Thyroid gland (tissue), 4 donors: ENCODE results near the gene PLD3. TPM values are rescaled to one million over a fixed set of nuclear protein-coding genes. Genes with fewer than 3 reads are reported as not detected.

Source experiments
- DNase-seq, 2 donors: peaks; one replicate each; pipeline ENCODE4 v3.0.0-alpha.2; 2019
- H3K27ac ChIP-seq, 3 donors: fragments of 200-600 bp; sonication (generic); 1 replicate in 2 of 3; 2 replicates in 1 of 3; pipeline ENCODE4 v1.5.1; 2016 to 2019; ENCODE audit warnings: mild to moderate bottlenecking in 1 of 3, moderate library complexity in 1 of 3
- H3K27me3 ChIP-seq: fragments of 200-600 bp; sonication (generic); one replicate; pipeline ENCODE4 v1.5.1; 2019
- H3K36me3 ChIP-seq, 2 donors: fragments of 200-600 bp; sonication (generic); one replicate each; pipeline ENCODE4 v1.5.1; 2016 to 2019
- H3K4me1 ChIP-seq, 2 donors: fragments of 200-600 bp; sonication (generic); one replicate each; pipeline ENCODE4 v1.5.1; 2017 to 2019
- H3K4me3 ChIP-seq, 3 donors: fragments of 200-600 bp; sonication (generic); replicated peaks in 1 of 3; 1 replicate in 2 of 3; 2 replicates in 1 of 3; pipeline ENCODE4 v1.5.1; 2016; ENCODE audit warnings: mild to moderate bottlenecking in 1 of 3
- H3K9me3 ChIP-seq: fragments of 200-600 bp; sonication (generic); one replicate; pipeline ENCODE4 v1.5.1; 2017
- POLR2A ChIP-seq, 2 donors: fragments of 450-650 bp; IDR thresholded peaks; one replicate each; pipeline ENCODE4 v1.6.1; 2017; ENCODE audit warnings: antibody characterized with exemption in 2 of 2, mild to moderate bottlenecking in 2 of 2, moderate library complexity in 1 of 2
- WGBS, 2 donors: methylation state at CpG; one replicate each; pipeline ENCODE4 v1.1.5; 2017; 5-methylcytosine and 5-hydroxymethylcytosine counted together
- intact Hi-C: fragments of 100-400 bp; cut with DNase I; formaldehyde crosslinking; loops from one replicate; pipeline ENCODE4 v1.15.1; 2023
- total RNA-seq, 4 donors: library from RNA; depleted of rRNA; stranded (reverse); fragments of >200 nt; gene quantifications; one replicate each; pipeline ENCODE4 v1.2.3, GENCODE V29; 2016
- TF ChIP-seq, protein P1 (sequence below), 6 experiments: fragments of 200-600 bp in 3 of 6; fragments of 450-650 bp in 3 of 6; sonication (generic) in 3 of 6; IDR thresholded peaks; one replicate each; pipeline ENCODE4 v1.5.1; 2016 to 2019; ENCODE audit warnings: antibody characterized with exemption in 6 of 6, mild to moderate bottlenecking in 2 of 6, inconsistent platforms in 1 of 6, moderate library complexity in 1 of 6

The PLD3 gene, protein sequence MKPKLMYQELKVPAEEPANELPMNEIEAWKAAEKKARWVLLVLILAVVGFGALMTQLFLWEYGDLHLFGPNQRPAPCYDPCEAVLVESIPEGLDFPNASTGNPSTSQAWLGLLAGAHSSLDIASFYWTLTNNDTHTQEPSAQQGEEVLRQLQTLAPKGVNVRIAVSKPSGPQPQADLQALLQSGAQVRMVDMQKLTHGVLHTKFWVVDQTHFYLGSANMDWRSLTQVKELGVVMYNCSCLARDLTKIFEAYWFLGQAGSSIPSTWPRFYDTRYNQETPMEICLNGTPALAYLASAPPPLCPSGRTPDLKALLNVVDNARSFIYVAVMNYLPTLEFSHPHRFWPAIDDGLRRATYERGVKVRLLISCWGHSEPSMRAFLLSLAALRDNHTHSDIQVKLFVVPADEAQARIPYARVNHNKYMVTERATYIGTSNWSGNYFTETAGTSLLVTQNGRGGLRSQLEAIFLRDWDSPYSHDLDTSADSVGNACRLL
- 100 to 1,000 TPM; 151 to 258 (median 244) TPM for total RNA-seq

DNA sequence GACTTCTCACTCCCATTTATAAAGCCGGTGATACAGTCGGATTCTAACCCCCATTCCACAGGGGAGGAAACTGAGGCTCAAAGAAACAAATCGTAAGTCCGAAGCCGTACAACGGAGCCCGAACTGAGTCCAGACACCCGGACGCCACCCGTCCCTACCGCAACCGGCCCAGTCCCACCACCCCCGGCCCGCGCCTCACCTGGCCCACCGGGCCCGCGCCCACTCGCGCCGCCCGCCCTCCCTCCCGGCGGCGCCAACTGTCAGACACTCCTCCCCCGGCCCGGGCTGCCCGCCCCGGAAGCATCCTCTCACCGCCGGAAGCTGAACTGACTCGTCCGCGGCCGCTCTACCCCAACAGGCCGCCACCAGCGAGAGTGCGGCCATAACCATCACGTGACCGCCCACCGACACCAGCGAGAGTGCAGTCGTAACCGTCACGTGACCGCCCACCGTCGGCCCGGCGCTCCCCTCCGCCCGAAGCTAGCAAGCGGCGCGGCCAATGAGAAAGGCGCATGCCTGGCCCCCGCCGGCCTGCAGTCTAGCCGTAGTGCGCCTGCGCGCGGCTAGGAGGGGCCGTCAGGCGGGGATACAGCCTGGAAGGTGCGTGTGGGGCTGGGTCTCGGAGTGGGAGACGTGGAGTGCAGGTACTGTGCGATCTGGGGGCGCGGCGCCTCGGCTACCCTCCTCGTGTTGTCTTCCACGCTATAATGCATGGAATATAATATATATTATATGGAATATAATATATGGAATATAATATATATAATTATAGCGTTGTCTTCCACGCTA lies at the start of gene PLD3, which contains the start of gene C19orf47:
PLD3 (plus strand) TSS at position 571 of the 789 bp plus-strand sequence. CDS start 17,789 bp downstream, outside the sequence.
C19orf47 (minus strand) TSS at position 273 of the 789 bp plus-strand sequence. CDS start 6,540 bp downstream, outside the sequence.
- peak within 1 kb of the TSS; percentile 32 to 70 (median 38) for H3K27ac ChIP-seq
- 0% methylated on average over 17 to 34 of the region's 77 CpGs for WGBS, 2 donors
- H3K9me3 ChIP-seq = no peaks in the 10 kb centered on the region
- TF ChIP-seq, protein P1, sequence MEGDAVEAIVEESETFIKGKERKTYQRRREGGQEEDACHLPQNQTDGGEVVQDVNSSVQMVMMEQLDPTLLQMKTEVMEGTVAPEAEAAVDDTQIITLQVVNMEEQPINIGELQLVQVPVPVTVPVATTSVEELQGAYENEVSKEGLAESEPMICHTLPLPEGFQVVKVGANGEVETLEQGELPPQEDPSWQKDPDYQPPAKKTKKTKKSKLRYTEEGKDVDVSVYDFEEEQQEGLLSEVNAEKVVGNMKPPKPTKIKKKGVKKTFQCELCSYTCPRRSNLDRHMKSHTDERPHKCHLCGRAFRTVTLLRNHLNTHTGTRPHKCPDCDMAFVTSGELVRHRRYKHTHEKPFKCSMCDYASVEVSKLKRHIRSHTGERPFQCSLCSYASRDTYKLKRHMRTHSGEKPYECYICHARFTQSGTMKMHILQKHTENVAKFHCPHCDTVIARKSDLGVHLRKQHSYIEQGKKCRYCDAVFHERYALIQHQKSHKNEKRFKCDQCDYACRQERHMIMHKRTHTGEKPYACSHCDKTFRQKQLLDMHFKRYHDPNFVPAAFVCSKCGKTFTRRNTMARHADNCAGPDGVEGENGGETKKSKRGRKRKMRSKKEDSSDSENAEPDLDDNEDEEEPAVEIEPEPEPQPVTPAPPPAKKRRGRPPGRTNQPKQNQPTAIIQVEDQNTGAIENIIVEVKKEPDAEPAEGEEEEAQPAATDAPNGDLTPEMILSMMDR (IDR thresholded peaks at IDR 0.05) = peak in 1 of 6 experiments; percentile 42
- TF ChIP-seq POLR2A (IDR thresholded peaks at IDR 0.05) = peak in 1 of 2 donors; percentile 83
- H3K27me3 ChIP-seq = no peaks in the 10 kb centered on the region
- peak within 1 kb of the TSS; percentile 48 to 80 (median 63) for H3K4me3 ChIP-seq
- intact Hi-C loops = loop anchor here (10.0 kb wide), 1 partner anchor 96 kb away; the partner anchor contains the start of gene SERTAD3
- DNase-seq = peak; percentile 100
- no peaks in the 10 kb centered on the region for H3K36me3 ChIP-seq
- peaks cover 9 to 17% of the 10 kb centered on the region in 2 donors for H3K4me1 ChIP-seq

DNA sequence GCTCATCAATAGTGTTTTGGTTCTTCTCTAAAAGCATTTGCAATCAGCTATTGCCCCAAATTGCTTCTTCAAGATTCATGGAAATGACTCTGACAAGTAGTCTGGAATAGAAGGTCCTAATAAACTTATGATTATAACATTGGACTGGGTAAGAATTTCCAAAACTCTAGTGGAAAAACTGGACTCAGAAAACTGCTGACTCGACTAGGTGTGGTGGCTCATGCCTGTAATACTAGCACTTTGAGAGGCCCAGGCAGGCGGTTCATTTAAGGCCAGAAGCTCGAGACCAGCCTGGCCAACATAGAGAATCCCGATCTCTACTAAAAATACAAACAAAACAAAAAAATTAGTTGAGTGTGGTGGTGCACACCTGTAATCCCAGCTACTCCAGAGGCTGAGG lies 47.8 kb upstream of the PLD3 start:
- H3K4me3 ChIP-seq = no peak overlapping the region
- no peaks in the 10 kb centered on the region for H3K36me3 ChIP-seq
- H3K4me1 ChIP-seq = no peaks in the 10 kb centered on the region
- no peak for DNase-seq
- no peaks in the 10 kb centered on the region for H3K27me3 ChIP-seq
- intact Hi-C loops = no loop called here
- H3K27ac ChIP-seq = no peak overlapping the region
- TF ChIP-seq POLR2A (IDR thresholded peaks at IDR 0.05) = no peak
- TF ChIP-seq, protein P1 (IDR thresholded peaks at IDR 0.05) = no peak
- no peaks in the 10 kb centered on the region for H3K9me3 ChIP-seq
- WGBS, 2 donors = 90 to 92% methylated on average over 4 of the region's 4 CpGs

DNA sequence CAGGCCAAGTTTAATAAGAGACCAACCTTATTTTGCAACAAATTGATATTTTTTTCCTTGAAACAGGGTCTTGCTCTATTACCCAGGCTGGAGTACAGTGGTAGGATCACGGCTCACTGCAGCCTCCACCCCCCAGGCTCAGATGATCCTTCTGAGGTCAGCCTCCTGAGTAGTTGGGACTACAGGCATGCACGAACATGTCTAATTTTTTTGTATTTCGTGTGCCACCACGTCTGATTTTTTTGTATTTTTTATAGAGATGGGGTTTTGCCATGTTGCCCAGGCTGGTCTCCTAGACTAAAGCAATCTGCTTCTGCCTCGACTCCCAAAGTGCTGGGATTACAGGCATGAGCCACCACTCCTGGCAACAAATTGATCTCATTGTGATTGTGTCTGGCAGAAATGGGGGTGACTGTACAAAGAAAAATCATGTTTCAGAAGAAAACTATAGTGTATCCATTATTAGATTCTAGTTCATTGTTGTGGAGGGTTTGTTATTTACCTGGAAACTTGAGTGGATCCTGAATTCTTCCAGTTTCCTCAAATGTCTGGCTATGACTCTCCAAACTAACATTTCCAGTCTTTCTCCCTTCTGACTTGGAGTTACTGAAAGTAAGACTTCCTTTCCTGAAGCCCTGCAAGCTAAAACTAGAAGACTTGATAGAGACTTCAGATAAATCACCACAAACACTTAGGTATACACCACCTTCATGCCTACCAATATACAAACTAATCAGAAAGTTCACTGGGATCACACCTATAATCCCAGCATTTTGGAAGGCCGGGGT lies 46.1 kb upstream of the PLD3 start:
- Histone ChIP-seq H3K36me3 (no peaks in the 10 kb centered on the region), H3K4me3 (no peak overlapping the region), H3K27me3 (no peaks in the 10 kb centered on the region), H3K27ac (no peak overlapping the region), H3K4me1 (no peaks in the 10 kb centered on the region), H3K9me3 (no peaks in the 10 kb centered on the region)
- no peak for DNase-seq
- TF ChIP-seq POLR2A (IDR thresholded peaks at IDR 0.05) = no peak
- TF ChIP-seq, protein P1 (IDR thresholded peaks at IDR 0.05) = no peak
- intact Hi-C loops = no loop called here
- WGBS, 2 donors = 90 to 91% methylated on average over 6 of the region's 6 CpGs

DNA sequence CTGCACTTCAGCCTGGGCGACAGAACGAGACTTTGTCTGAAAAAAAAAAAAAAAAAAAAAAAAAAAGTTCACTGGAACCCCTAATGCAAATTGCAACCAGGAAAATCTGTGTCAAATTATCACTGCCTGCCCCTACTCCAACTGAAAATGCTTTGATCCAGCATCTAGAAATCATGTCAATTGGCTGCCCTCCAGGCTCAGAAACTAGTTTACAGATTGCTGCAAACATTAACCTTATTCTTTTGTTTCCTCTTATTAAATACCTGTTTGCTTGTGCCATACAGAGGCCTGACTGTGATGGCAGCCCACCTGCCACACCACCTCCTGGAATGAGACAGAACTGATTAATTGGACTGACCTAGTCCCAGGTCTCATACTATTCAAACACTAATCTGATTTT lies 44.7 kb upstream of the PLD3 start:
- no peak for DNase-seq
- intact Hi-C loops = no loop called here
- Histone ChIP-seq H3K4me3 (no peak overlapping the region), H3K27ac (no peak overlapping the region), H3K36me3 (no peaks in the 10 kb centered on the region), H3K9me3 (no peaks in the 10 kb centered on the region), H3K4me1 (no peaks in the 10 kb centered on the region), H3K27me3 (no peaks in the 10 kb centered on the region)
- 89 to 93% methylated on average over 2 of the region's 2 CpGs for WGBS, 2 donors
- no peak for TF ChIP-seq POLR2A (IDR thresholded peaks at IDR 0.05)
- TF ChIP-seq, protein P1 (IDR thresholded peaks at IDR 0.05) = no peak
